Loucy (cell line): ENCODE measurements around the gene CD36.

Experiments used
- H2AFZ ChIP-seq: fragments of 200-600 bp; sonication (generic); 2 replicates; pipeline ENCODE4 v1.6.0; 2016; ENCODE audit warnings: antibody characterized with exemption, mild to moderate bottlenecking, low read length, moderate library complexity
- H3F3A ChIP-seq: fragments of 200-600 bp; 2 replicates; pipeline ENCODE4 v1.6.0; 2016; ENCODE audit warnings: antibody characterized with exemption, low read depth, mild to moderate bottlenecking
- H3K27me3 ChIP-seq: fragments of 200-600 bp; sonication (generic); 2 replicates; pipeline ENCODE4 v1.6.1; 2014; ENCODE audit warnings: low read length, mild to moderate bottlenecking; ENCODE audit not compliant: insufficient read depth, poor library complexity, severe bottlenecking
- H3K36me3 ChIP-seq: fragments of 200-600 bp; sonication (generic); 2 replicates; pipeline ENCODE4 v1.6.1; 2016; ENCODE audit warnings: low read length; ENCODE audit not compliant: insufficient read depth
- H3K4me1 ChIP-seq: fragments of 200-600 bp; sonication (generic); 2 replicates; pipeline ENCODE4 v1.5.1; 2014; ENCODE audit warnings: low read length, mild to moderate bottlenecking; ENCODE audit not compliant: insufficient read depth, poor library complexity, severe bottlenecking
- H3K4me2 ChIP-seq: fragments of 200-600 bp; sonication (generic); 2 replicates; pipeline ENCODE4 v1.6.0; 2014; ENCODE audit warnings: antibody characterized with exemption, low read length, low read depth, mild to moderate bottlenecking; ENCODE audit not compliant: poor library complexity, severe bottlenecking
- H3K4me3 ChIP-seq: fragments of 200-600 bp; sonication (generic); 2 replicates; pipeline ENCODE4 v1.5.1; 2014; ENCODE audit warnings: low read length, mild to moderate bottlenecking, mixed read lengths; ENCODE audit not compliant: poor library complexity, severe bottlenecking
- H3K79me2 ChIP-seq: fragments of 200-600 bp; sonication (generic); 2 replicates; pipeline ENCODE4 v1.6.1; 2014; ENCODE audit warnings: low read length; ENCODE audit not compliant: insufficient read depth
- H3K9ac ChIP-seq: fragments of 200-600 bp; sonication (generic); 2 replicates; pipeline ENCODE4 v1.6.0; 2014; ENCODE audit warnings: mild to moderate bottlenecking, low read depth, low read length, moderate library complexity; ENCODE audit not compliant: poor library complexity, severe bottlenecking
- H3K9me2 ChIP-seq: fragments of 200-600 bp; sonication (generic); replicated peaks from 2 replicates; pipeline ENCODE4 v1.6.1; 2016; ENCODE audit warnings: low read depth, low read length, mixed read lengths
- H3K9me3 ChIP-seq: fragments of 200-600 bp; sonication (generic); 2 replicates; pipeline ENCODE4 v1.6.1; 2014; ENCODE audit warnings: mild to moderate bottlenecking, antibody characterized with exemption, low read length, low read depth; ENCODE audit not compliant: insufficient read depth
- H4K20me1 ChIP-seq: fragments of 200-600 bp; sonication (generic); 2 replicates; pipeline ENCODE4 v1.6.0; 2014; ENCODE audit warnings: antibody characterized with exemption, low read length, mild to moderate bottlenecking; ENCODE audit not compliant: insufficient read depth, poor library complexity, severe bottlenecking
- CTCF ChIP-seq: fragments of 200-600 bp; sonication (generic); conservative IDR thresholded peaks from 2 replicates; pipeline ENCODE4 v1.5.1; 2014; ENCODE audit warnings: mild to moderate bottlenecking, antibody characterized with exemption, low read length
- EZH2phosphoT487 ChIP-seq: fragments of 200-600 bp; IDR thresholded peaks from 2 replicates; pipeline ENCODE4 v1.6.1; 2018; ENCODE audit warnings: antibody characterized with exemption, mild to moderate bottlenecking, moderate library complexity, borderline replicate concordance

Gene CD36

GRCh38 chr7:80637911-80638765 lies at the start of gene CD36:
Gene CD36, plus strand, starts transcription at chr7:80638642. Its CDS starts 8,099 bp downstream, at chr7:80646741.
- no peak for TF ChIP-seq CTCF
- TF ChIP-seq EZH2phosphoT487, result no peak
- H3K4me1 ChIP-seq, result peaks cover 4% of the 10 kb centered on the region
- peaks cover 6% of the 10 kb centered on the region; the same call in 1 of the 2 replicates for H3F3A ChIP-seq
- no peak within 1 kb of the TSS for H3K4me2 ChIP-seq
- no peaks in the 10 kb centered on the region for H3K36me3 ChIP-seq
- no peaks in the 10 kb centered on the region for H3K9me2 ChIP-seq
- no peak within 1 kb of the TSS for H2AFZ ChIP-seq
- no peak within 1 kb of the TSS for H3K4me3 ChIP-seq
- no peak within 1 kb of the TSS for H3K9ac ChIP-seq
- no peaks in the 10 kb centered on the region for H3K9me3 ChIP-seq
- no peaks in the 10 kb centered on the region for H4K20me1 ChIP-seq
- no peaks in the 10 kb centered on the region for H3K27me3 ChIP-seq
- H3K79me2 ChIP-seq, result no peaks in the 10 kb centered on the region

- Histone ChIP-seq H3K79me2 (no peaks in the 10 kb centered on the region), H3K4me2 (no peak overlapping the region)
- TF ChIP-seq EZH2phosphoT487 (no peak), CTCF (no peak)
Observed at GRCh38 chr7:80589631-80590030, 48.8 kb upstream of the CD36 start.

GRCh38 chr7:80591654-80592053 lies 46.8 kb upstream of the CD36 start:
- Histone ChIP-seq H2AFZ (no peak overlapping the region), H3F3A (no peaks in the 10 kb centered on the region), H3K4me3 (no peak overlapping the region), H3K9ac (no peak overlapping the region), H3K36me3 (no peaks in the 10 kb centered on the region), H3K79me2 (no peaks in the 10 kb centered on the region), H3K4me2 (no peak overlapping the region), H3K4me1 (no peaks in the 10 kb centered on the region), H3K9me3 (no peaks in the 10 kb centered on the region), H3K9me2 (no peaks in the 10 kb centered on the region), H4K20me1 (no peaks in the 10 kb centered on the region), H3K27me3 (no peaks in the 10 kb centered on the region)
- no peak for TF ChIP-seq CTCF
- no peak for TF ChIP-seq EZH2phosphoT487

More at GRCh38 chr7:80589631-80590030, 48.8 kb upstream of the CD36 start:
- Histone ChIP-seq H3K4me1 (no peaks in the 10 kb centered on the region), H3K27me3 (no peaks in the 10 kb centered on the region), H4K20me1 (no peaks in the 10 kb centered on the region), H3K36me3 (no peaks in the 10 kb centered on the region), H3K4me3 (no peak overlapping the region), H2AFZ (no peak overlapping the region), H3K9me3 (no peaks in the 10 kb centered on the region), H3K9ac (no peak overlapping the region), H3K9me2 (no peaks in the 10 kb centered on the region), H3F3A (no peaks in the 10 kb centered on the region)
